Choroid plexus epithelial cell (primary cell): ENCODE results near the gene LTBP1.

Source experiments
- DNase-seq: peaks from one replicate; pipeline ENCODE4 v3.0.0-alpha.2; 2010; ENCODE audit warnings: low read depth
- H3K4me3 ChIP-seq: 2 replicates; pipeline ENCODE4 v1.5.1; 2011; ENCODE audit warnings: low read depth, mild to moderate bottlenecking, control low read depth, low read length, moderate library complexity
- CTCF ChIP-seq: conservative IDR thresholded peaks from 2 replicates; pipeline ENCODE4 v1.5.1; 2011; ENCODE audit warnings: low read depth, mild to moderate bottlenecking, control low read depth, inconsistent platforms, low read length, moderate library complexity

The LTBP1 gene

GRCh38 chr2:32925283-32925815 lies 21.4 kb upstream of the LTBP1 start:
- no peak for TF ChIP-seq CTCF
- DNase-seq = no peak
- H3K4me3 ChIP-seq = no peak overlapping the region

GRCh38 chr2:32925976-32926707 lies 20.6 kb upstream of the LTBP1 start:
- no peak for TF ChIP-seq CTCF
- H3K4me3 ChIP-seq = no peak overlapping the region
- no peak for DNase-seq

- DNase-seq = peak; percentile 63
- TF ChIP-seq CTCF = no peak
- no peak overlapping the region for H3K4me3 ChIP-seq
Observed at GRCh38 chr2:32926708-32927084, 20.1 kb upstream of the LTBP1 start.

- no peak overlapping the region for H3K4me3 ChIP-seq
- no peak for DNase-seq
- TF ChIP-seq CTCF = no peak
Observed at GRCh38 chr2:32930436-32930835, 16.3 kb upstream of the LTBP1 start.

GRCh38 chr2:32931519-32931918 lies 15.2 kb upstream of the LTBP1 start:
- no peak overlapping the region for H3K4me3 ChIP-seq
- TF ChIP-seq CTCF = no peak
- DNase-seq = no peak

GRCh38 chr2:32931945-32932709 lies 14.6 kb upstream of the LTBP1 start:
- H3K4me3 ChIP-seq = no peak overlapping the region
- TF ChIP-seq CTCF = no peak
- no peak for DNase-seq
